Mucosa of descending colon (tissue), 3 donors: ENCODE data around the gene TNNC1. TPM values are rescaled to one million over a fixed set of nuclear protein-coding genes. Genes with fewer than 3 reads are reported as not detected.

Source experiments
- ATAC-seq: fragments of 200-7000 bp; cut with Tn5 transposase; one replicate; pipeline ENCODE4 v1.9.1; 2020; ENCODE audit warnings: mild to moderate bottlenecking, moderate library complexity
- DNase-seq, 3 donors: peaks; one replicate each; pipeline ENCODE4 v3.0.0-alpha.2; 2020
- H3K36me3 ChIP-seq: fragments of 200-600 bp; one replicate; pipeline ENCODE4 v1.8.0; 2021; ENCODE audit warnings: low read depth, mild to moderate bottlenecking
- H3K4me1 ChIP-seq: fragments of 200-600 bp; one replicate; pipeline ENCODE4 v1.8.0; 2021; ENCODE audit warnings: low read depth, mild to moderate bottlenecking
- H3K4me3 ChIP-seq: fragments of 200-600 bp; one replicate; pipeline ENCODE4 v1.8.0; 2021; ENCODE audit warnings: mild to moderate bottlenecking
- H3K9me3 ChIP-seq: fragments of 200-600 bp; one replicate; pipeline ENCODE4 v1.8.0; 2021; ENCODE audit warnings: mild to moderate bottlenecking
- CTCF ChIP-seq: fragments of 200-600 bp; IDR thresholded peaks from one replicate; pipeline ENCODE4 v1.8.0; 2022; ENCODE audit warnings: antibody characterized with exemption, mild to moderate bottlenecking
- intact Hi-C, 2 donors: fragments of 100-400 bp; cut with DNase I in 1 of 2; cut with micrococcal nuclease in 1 of 2; formaldehyde crosslinking; loops; one replicate each; pipeline versions ENCODE4 v1.11.0 to v1.11.1; 2022; cut with DNase I, micrococcal nuclease
- total RNA-seq, 3 donors: library from RNA; stranded (reverse); fragmentation: NEBNext Ultra II Directional in 2 of 3; extraction: Animal tissue kit (Norgen Biotek cat#: 25700) in 2 of 3; gene quantifications; one replicate each; pipeline versions ENCODE4 v1.2.1 to v1.2.4, GENCODE V29; 2021 to 2023
- donor health status: DM: no; HTN: no; CAD: no; lungs with moderate emphysema.
- donor health status: DM: no; HTN: no; CAD: no.
- donor health status: DM: no; HTN: yes; CAD: no.

Gene TNNC1
- total RNA-seq, 3 donors from 2014 or later, result 0.60 to 6.3 (median 2.5) TPM

GRCh38 chr3:52446631-52447511 lies 7.0 kb downstream of the TNNC1 start:
- peak; percentile 98 for TF ChIP-seq CTCF
- Histone ChIP-seq H3K9me3 (no peaks in the 10 kb centered on the region), H3K36me3 (no peaks in the 10 kb centered on the region), H3K4me3 (no peak overlapping the region), H3K4me1 (peaks cover 5% of the 10 kb centered on the region)
- ATAC-seq, result peak; percentile 61
- intact Hi-C loops, result no loop called here
- peak in 2 of 3 donors; percentile 66 to 80 for DNase-seq

- intact Hi-C loops, result no loop called here
- ATAC-seq (no peak), DNase-seq (no peak)
- H3K4me1 ChIP-seq, result peaks cover 5% of the 10 kb centered on the region
- TF ChIP-seq CTCF, result no peak
- H3K9me3 ChIP-seq, result no peaks in the 10 kb centered on the region
- no peak overlapping the region for H3K4me3 ChIP-seq
- H3K36me3 ChIP-seq, result no peaks in the 10 kb centered on the region
Measured at GRCh38 chr3:52446042-52446441, 7.8 kb downstream of the TNNC1 start.

- TF ChIP-seq CTCF, result peak; percentile 62
- DNase-seq (peak; percentile 83 to 87 (median 87)), ATAC-seq (peak; percentile 93)
Measured at GRCh38 chr3:52444860-52445793, 8.7 kb downstream of the TNNC1 start, which contains the start of gene SEMA3G. SEMA3G (minus strand) TSS chr3:52445103; CDS start chr3:52445027, 76 bp downstream.

GRCh38 chr3:52443791-52444687 lies 9.8 kb downstream of the TNNC1 start:
- intact Hi-C loops, result no loop called here
- Histone ChIP-seq H3K4me1 (peaks cover 5% of the 10 kb centered on the region), H3K9me3 (no peaks in the 10 kb centered on the region), H3K36me3 (no peaks in the 10 kb centered on the region), H3K4me3 (no peak overlapping the region)
- ATAC-seq (no peak), DNase-seq (no peak)
- no peak for TF ChIP-seq CTCF

More at GRCh38 chr3:52444860-52445793, 8.7 kb downstream of the TNNC1 start, which contains the start of gene SEMA3G:
- Histone ChIP-seq H3K4me3 (no peak within 1 kb of the TSS), H3K4me1 (peaks cover 5% of the 10 kb centered on the region), H3K36me3 (no peaks in the 10 kb centered on the region), H3K9me3 (no peaks in the 10 kb centered on the region)
- intact Hi-C loops, result no loop called here

GRCh38 chr3:52443268-52443610 lies 10.6 kb downstream of the TNNC1 start:
- intact Hi-C loops, result no loop called here
- DNase-seq (no peak), ATAC-seq (no peak)
- Histone ChIP-seq H3K4me1 (peaks cover 5% of the 10 kb centered on the region), H3K4me3 (no peak overlapping the region), H3K9me3 (no peaks in the 10 kb centered on the region), H3K36me3 (no peaks in the 10 kb centered on the region)
- TF ChIP-seq CTCF, result no peak
